DOHH2 (cell line): ENCODE measurements around the gene PLEKHJ1.

Experiments
- H3F3A ChIP-seq: fragments of 200-600 bp; sonication (generic), shearing (Covaris generic); 2 replicates; pipeline ENCODE4 v1.6.0; 2016; ENCODE audit warnings: antibody characterized with exemption, mild to moderate bottlenecking; ENCODE audit not compliant: control insufficient read depth, insufficient read depth
- H3K27ac ChIP-seq: fragments of 200-600 bp; sonication (generic); 2 replicates; pipeline ENCODE4 v1.5.1; 2014; ENCODE audit warnings: low read depth, mild to moderate bottlenecking, low read length, moderate library complexity
- H3K27me3 ChIP-seq: fragments of 200-600 bp; sonication (generic); 2 replicates; pipeline ENCODE4 v1.6.1; 2014; ENCODE audit warnings: mild to moderate bottlenecking, low read length, mixed read lengths; ENCODE audit not compliant: control insufficient read depth
- H3K36me3 ChIP-seq: fragments of 200-600 bp; sonication (generic); 2 replicates; pipeline ENCODE4 v1.6.1; 2014; ENCODE audit warnings: mild to moderate bottlenecking, low read length, moderate library complexity, mixed read lengths; ENCODE audit not compliant: control insufficient read depth
- H3K4me1 ChIP-seq: fragments of 200-600 bp; sonication (generic); 2 replicates; pipeline ENCODE4 v1.6.1; 2014; ENCODE audit warnings: mild to moderate bottlenecking, low read length, mixed read lengths; ENCODE audit not compliant: control insufficient read depth
- H3K4me2 ChIP-seq: fragments of 200-600 bp; sonication (generic); 2 replicates; pipeline ENCODE4 v1.6.0; 2014; ENCODE audit warnings: mild to moderate bottlenecking, low read length, moderate library complexity
- H3K4me3 ChIP-seq: fragments of 200-600 bp; sonication (generic); 2 replicates; pipeline ENCODE4 v1.5.1; 2014; ENCODE audit warnings: mild to moderate bottlenecking, low read length, mixed read lengths
- H3K79me2 ChIP-seq: fragments of 200-600 bp; sonication (generic); 2 replicates; pipeline ENCODE4 v1.6.1; 2014; ENCODE audit warnings: mild to moderate bottlenecking, low read length, mixed read lengths; ENCODE audit not compliant: control insufficient read depth
- H3K9me2 ChIP-seq: fragments of 200-600 bp; sonication (generic); replicated peaks from 2 replicates; pipeline ENCODE4 v1.6.1; 2014; ENCODE audit warnings: mild to moderate bottlenecking, low read length, mixed read lengths; ENCODE audit not compliant: control insufficient read depth
- H3K9me3 ChIP-seq: fragments of 200-600 bp; sonication (generic); 2 replicates; pipeline ENCODE4 v1.6.1; 2014; ENCODE audit warnings: antibody characterized with exemption, low read length, mixed read lengths; ENCODE audit not compliant: control insufficient read depth, insufficient read depth
- H4K20me1 ChIP-seq: fragments of 200-600 bp; sonication (generic); 2 replicates; pipeline ENCODE4 v1.6.0; 2014; ENCODE audit warnings: low read depth, mild to moderate bottlenecking, antibody characterized with exemption, low read length, moderate library complexity; ENCODE audit not compliant: control insufficient read depth, insufficient read depth
- CTCF ChIP-seq: fragments of 200-600 bp; sonication (generic); IDR thresholded peaks from one replicate; pipeline ENCODE4 v1.5.1; 2014; ENCODE audit warnings: antibody characterized with exemption, mild to moderate bottlenecking, low read depth, low read length; ENCODE audit not compliant: poor library complexity, severe bottlenecking
- EZH2phosphoT487 ChIP-seq: fragments of 200-600 bp; sonication (generic); IDR thresholded peaks from 2 replicates; pipeline ENCODE4 v1.6.1; 2017; ENCODE audit warnings: borderline replicate concordance, mild to moderate bottlenecking, antibody characterized with exemption, low read length, moderate library complexity, mixed read lengths

PLEKHJ1 gene

GRCh38 chr19:2250766-2251105, 14.6 kb upstream of the PLEKHJ1 start:
- no peaks in the 10 kb centered on the region for H3K9me3 ChIP-seq
- no peaks in the 10 kb centered on the region for H3K9me2 ChIP-seq
- H3K36me3 ChIP-seq = peaks cover 40% of the 10 kb centered on the region
- no peaks in the 10 kb centered on the region for H3K27me3 ChIP-seq
- H3F3A ChIP-seq = peaks cover 9% of the 10 kb centered on the region
- H3K4me3 ChIP-seq = no peak overlapping the region
- no peak for TF ChIP-seq CTCF
- TF ChIP-seq EZH2phosphoT487 = no peak
- no peaks in the 10 kb centered on the region for H4K20me1 ChIP-seq
- H3K4me1 ChIP-seq = peaks cover 27% of the 10 kb centered on the region
- H3K79me2 ChIP-seq = no peaks in the 10 kb centered on the region
- no peak overlapping the region for H3K4me2 ChIP-seq
- no peak overlapping the region for H3K27ac ChIP-seq

GRCh38 chr19:2249880-2250765, 14.0 kb upstream of the PLEKHJ1 start:
- no peaks in the 10 kb centered on the region for H3K79me2 ChIP-seq
- no peak overlapping the region for H3K4me2 ChIP-seq
- TF ChIP-seq CTCF (no peak), EZH2phosphoT487 (no peak)
- H4K20me1 ChIP-seq = no peaks in the 10 kb centered on the region
- H3K4me3 ChIP-seq = no peak overlapping the region
- no peaks in the 10 kb centered on the region for H3K27me3 ChIP-seq
- peaks cover 21% of the 10 kb centered on the region for H3K4me1 ChIP-seq
- H3K36me3 ChIP-seq = peaks cover 46% of the 10 kb centered on the region
- no peaks in the 10 kb centered on the region for H3K9me3 ChIP-seq
- H3K9me2 ChIP-seq = no peaks in the 10 kb centered on the region
- H3F3A ChIP-seq = peaks cover 9% of the 10 kb centered on the region
- H3K27ac ChIP-seq = no peak overlapping the region

GRCh38 chr19:2249010-2249866, 13.1 kb upstream of the PLEKHJ1 start, which contains the start of gene AMH:
Gene AMH (plus strand): TSS chr19:2249323. CDS start chr19:2249333, 10 bp downstream.
- Histone ChIP-seq H4K20me1 (no peaks in the 10 kb centered on the region), H3K36me3 (peaks cover 55% of the 10 kb centered on the region), H3K4me3 (no peak within 1 kb of the TSS), H3K79me2 (peaks cover 6% of the 10 kb centered on the region), H3K9me3 (no peaks in the 10 kb centered on the region), H3K4me2 (no peak within 1 kb of the TSS), H3K27me3 (no peaks in the 10 kb centered on the region), H3K9me2 (no peaks in the 10 kb centered on the region), H3K27ac (no peak within 1 kb of the TSS), H3K4me1 (peaks cover 17% of the 10 kb centered on the region), H3F3A (0 out of 2 replicates have a peak, but pooled peaks cover 2% of the 10 kb centered on the region)
- no peak for TF ChIP-seq EZH2phosphoT487
- TF ChIP-seq CTCF = no peak
